Measurements from ENCODE around the gene DDX6.

DDX6 gene

GRCh38 chr11:118699506-118700220, 91.3 kb downstream of the DDX6 start:
- no peak for DNase-seq
